Stimulated activated naive CD8-positive, alpha-beta T cell treated with anti-CD3 and anti-CD28 coated beads, Interleukin-15, Interleukin-2, amounts not matched to agents 100 ng/mL and 50 ng/mL, for 24 hours (primary cell): ENCODE measurements around the gene PCSK4.
A peak's percentile ranks its signal among the peaks of the same experiment; 100 is the strongest.
"Not testable (repeated sequence)": the region's sequence is repeated elsewhere in the genome, so short reads cannot be mapped to it uniquely, and the experiment has no call there.

Experiments used
- H3K27ac Mint-ChIP-seq: one replicate; pipeline ENCODE4 v1.8.0; 2021; ENCODE audit warnings: mild to moderate bottlenecking, mixed read lengths
- H3K27me3 Mint-ChIP-seq: one replicate; pipeline ENCODE4 v1.8.0; 2021; ENCODE audit warnings: mixed read lengths
- H3K36me3 Mint-ChIP-seq: one replicate; pipeline ENCODE4 v1.8.0; 2021; ENCODE audit warnings: low read depth, mixed read lengths
- H3K4me1 Mint-ChIP-seq: one replicate; pipeline ENCODE4 v1.8.0; 2021; ENCODE audit warnings: low read depth, mixed read lengths
- H3K4me3 Mint-ChIP-seq: one replicate; pipeline ENCODE4 v1.8.0; 2021; ENCODE audit warnings: mild to moderate bottlenecking, mixed read lengths
- H3K9me3 Mint-ChIP-seq: one replicate; pipeline ENCODE4 v1.8.0; 2021; ENCODE audit warnings: mixed read lengths

Gene PCSK4

DNA sequence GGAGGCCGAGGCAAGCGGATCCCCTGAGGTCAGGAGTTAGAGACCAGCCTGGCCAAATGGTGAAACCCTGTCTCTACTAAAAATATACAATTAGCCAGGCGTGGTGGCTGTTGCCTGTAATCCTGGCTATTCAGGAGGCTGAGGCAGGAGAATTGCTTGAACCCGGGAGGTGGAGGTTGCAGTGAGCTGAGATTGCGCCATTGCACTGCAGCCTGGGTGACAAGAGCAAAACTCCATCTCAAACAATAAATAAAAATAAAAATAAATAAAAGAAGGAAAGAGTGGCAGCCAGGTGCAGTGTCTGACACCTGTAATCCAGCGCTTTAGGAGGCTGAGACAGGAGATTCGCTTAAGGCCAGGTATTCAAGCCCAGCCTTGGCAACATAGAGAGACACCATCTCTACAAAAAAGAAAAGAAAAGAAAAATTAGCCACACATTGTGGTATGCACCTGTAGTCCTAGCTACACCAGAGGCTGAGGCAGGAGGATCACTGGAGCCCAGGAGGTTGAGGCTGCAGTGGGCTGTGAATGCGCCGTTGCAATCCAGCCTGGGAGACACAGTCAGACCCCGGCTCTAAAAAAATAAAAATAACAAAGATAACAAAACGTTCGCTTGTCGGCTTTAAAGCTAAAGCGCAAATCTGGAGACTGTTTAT, 12.4 kb upstream of the PCSK4 start:
- H3K36me3 Mint-ChIP-seq, result no peaks in the 10 kb centered on the region
- peaks cover 8% of the 10 kb centered on the region for H3K4me1 Mint-ChIP-seq
- H3K27ac Mint-ChIP-seq, result no peak overlapping the region
- H3K4me3 Mint-ChIP-seq, result no peak overlapping the region
- no peaks in the 10 kb centered on the region for H3K9me3 Mint-ChIP-seq
- H3K27me3 Mint-ChIP-seq, result peaks cover 12% of the 10 kb centered on the region

DNA sequence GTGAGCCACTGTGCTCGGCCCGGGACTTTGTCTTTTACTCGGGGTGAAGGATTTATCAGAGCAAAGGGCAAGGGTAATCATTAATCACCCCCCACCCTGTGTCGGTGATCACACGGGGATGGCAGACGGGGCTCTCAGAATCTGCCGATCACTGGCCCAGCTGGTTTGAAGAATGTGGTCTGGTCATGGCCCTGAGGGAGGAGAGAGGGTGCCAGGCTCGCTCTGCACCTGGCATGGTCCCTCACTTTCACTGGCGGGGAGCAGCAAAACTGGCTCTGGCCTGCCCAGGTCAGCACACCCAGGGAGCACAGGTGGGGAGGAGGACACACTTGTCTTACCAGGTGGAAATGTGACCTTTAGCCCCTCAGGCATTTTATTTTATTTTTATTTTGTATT, 11.0 kb upstream of the PCSK4 start:
- Mint-ChIP-seq H3K9me3 (no peaks in the 10 kb centered on the region), H3K4me3 (no peak overlapping the region), H3K27me3 (peaks cover 12% of the 10 kb centered on the region), H3K36me3 (no peaks in the 10 kb centered on the region), H3K27ac (no peak overlapping the region), H3K4me1 (peaks cover 7% of the 10 kb centered on the region)

- H3K27ac Mint-ChIP-seq, H3K4me3 Mint-ChIP-seq, H3K27me3 Mint-ChIP-seq, H3K9me3 Mint-ChIP-seq, H3K4me1 Mint-ChIP-seq, H3K36me3 Mint-ChIP-seq: not testable (repeated sequence)
These were observed 9.1 kb upstream of the PCSK4 start for GRCh38 chr19:1499231-1499630.

DNA sequence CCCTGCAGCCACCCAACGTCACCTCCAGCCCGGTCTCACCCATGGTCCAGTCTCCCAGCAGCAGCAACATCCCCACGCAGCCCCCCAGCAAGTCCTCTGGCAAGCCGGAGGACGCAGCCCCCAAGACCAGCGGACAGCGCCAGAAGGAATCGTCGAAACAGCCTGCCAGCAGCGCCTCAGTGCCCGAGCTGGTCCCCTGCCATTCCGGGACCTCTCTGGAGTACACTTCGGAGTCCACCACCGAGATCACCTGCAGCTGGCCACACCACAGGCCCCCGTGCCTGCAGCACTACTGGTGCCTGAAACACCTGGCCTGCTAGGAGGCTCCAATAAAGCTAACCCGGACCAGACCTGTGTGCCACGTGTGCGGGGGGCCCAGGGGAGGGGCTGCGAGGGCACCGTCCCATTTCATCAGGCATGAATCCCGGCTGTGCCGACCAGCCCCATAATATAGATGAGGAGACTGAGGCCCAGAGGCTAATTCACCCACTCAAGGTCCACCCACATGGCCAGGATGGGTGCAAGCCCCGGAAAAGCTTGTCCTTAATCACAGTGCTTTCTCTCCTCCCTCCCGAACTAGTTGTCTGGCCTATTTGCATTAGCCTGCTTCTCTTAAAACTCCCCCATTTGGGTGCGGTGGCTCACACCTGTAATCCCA, 7.6 kb upstream of the PCSK4 start:
- Mint-ChIP-seq H3K27ac (no peak overlapping the region), H3K27me3 (peaks cover 2% of the 10 kb centered on the region), H3K36me3 (no peaks in the 10 kb centered on the region)

DNA sequence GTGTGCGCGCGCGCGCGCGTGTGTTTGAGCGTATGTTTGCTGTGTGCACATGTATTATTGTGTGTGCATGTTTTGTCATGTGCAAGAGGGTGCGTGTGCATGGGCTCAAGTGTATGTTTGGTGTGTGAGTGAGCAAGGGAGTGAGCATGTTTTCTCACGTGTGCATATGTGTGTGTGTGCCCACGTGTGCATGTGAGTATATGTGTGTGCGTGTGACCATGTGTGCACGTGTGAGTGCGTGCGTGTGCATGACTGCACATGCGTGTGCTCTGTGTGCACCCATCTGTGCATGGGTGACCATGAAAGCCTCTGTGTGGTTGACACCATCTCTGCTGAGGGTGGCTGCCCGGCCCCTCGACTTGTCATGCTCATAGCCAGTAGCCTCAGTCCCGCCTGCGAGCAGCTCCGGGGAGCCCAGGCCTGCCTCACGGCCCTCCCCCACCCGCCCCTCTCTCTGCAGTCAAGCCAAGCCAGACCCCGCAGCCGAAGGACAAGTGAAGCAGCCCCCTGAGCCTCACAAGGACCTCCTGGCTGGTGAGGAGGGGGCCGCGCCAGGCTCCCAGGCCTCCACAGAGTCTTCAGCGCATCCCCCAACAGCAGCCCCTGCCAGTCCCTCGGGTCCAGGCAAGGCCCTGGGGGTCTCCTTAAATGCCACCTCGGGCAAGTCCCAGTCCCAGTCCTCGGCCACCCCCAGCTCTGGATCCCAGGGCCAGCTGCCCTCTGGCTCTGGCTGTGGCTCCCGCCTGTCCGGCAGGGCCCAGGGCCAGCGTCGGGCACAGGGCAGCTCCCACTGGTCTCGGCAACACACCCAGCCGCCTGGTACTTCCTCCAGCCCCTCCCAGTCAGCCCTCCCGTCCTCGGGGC, 6.8 kb upstream of the PCSK4 start:
- peaks cover 1% of the 10 kb centered on the region for H3K4me1 Mint-ChIP-seq
- H3K27me3 Mint-ChIP-seq, result peaks cover under 1% of the 10 kb centered on the region
- no peaks in the 10 kb centered on the region for H3K36me3 Mint-ChIP-seq
- H3K4me3 Mint-ChIP-seq, result no peak overlapping the region
- no peaks in the 10 kb centered on the region for H3K9me3 Mint-ChIP-seq
- H3K27ac Mint-ChIP-seq, result no peak overlapping the region

More for the DNA sequence above, 7.6 kb upstream of the PCSK4 start:
- Mint-ChIP-seq H3K4me1 (peaks cover 2% of the 10 kb centered on the region), H3K4me3 (no peak overlapping the region), H3K9me3 (no peaks in the 10 kb centered on the region)

GRCh38 chr19:1495799-1496713, 5.9 kb upstream of the PCSK4 start:
- Mint-ChIP-seq H3K4me3 (no peak overlapping the region), H3K27ac (no peak overlapping the region), H3K27me3 (peaks cover 4% of the 10 kb centered on the region), H3K9me3 (no peaks in the 10 kb centered on the region), H3K4me1 (peaks cover 5% of the 10 kb centered on the region), H3K36me3 (no peaks in the 10 kb centered on the region)

DNA sequence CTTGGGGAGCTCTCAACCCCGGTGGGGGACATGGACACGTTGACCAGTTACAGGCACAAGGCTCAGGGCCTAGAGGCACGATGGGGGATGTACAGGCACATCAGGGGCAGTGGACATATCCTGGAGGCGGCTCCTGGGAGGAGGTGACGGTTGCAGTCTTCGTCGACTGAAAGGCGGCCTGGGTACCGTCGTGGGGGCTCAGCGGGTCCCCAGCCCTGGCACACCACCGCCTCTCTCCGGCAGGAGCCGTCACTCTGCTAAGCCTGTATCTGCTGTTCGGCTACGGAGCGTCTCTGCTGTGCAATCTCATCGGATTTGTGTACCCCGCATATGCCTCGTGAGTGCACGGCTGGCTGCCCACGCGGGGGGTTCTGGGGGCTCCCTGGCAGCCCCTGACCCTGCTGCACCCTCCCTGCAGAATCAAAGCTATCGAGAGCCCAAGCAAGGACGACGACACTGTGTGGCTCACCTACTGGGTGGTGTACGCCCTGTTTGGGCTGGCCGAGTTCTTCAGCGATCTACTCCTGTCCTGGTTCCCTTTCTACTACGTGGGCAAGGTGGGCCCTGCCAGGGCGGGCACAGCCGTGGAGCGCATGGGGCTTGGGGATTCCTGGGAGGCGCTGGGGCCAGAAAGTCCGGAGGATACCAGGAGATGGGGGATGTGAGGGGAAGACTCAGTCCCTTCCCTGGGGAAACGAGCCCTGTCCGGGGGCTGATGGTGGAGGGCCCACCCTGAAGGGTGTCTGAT, 5.1 kb upstream of the PCSK4 start:
- Mint-ChIP-seq H3K27me3 (peaks cover 4% of the 10 kb centered on the region), H3K9me3 (no peaks in the 10 kb centered on the region), H3K4me1 (peaks cover 9% of the 10 kb centered on the region), H3K36me3 (no peaks in the 10 kb centered on the region), H3K4me3 (no peak overlapping the region), H3K27ac (no peak overlapping the region)

DNA sequence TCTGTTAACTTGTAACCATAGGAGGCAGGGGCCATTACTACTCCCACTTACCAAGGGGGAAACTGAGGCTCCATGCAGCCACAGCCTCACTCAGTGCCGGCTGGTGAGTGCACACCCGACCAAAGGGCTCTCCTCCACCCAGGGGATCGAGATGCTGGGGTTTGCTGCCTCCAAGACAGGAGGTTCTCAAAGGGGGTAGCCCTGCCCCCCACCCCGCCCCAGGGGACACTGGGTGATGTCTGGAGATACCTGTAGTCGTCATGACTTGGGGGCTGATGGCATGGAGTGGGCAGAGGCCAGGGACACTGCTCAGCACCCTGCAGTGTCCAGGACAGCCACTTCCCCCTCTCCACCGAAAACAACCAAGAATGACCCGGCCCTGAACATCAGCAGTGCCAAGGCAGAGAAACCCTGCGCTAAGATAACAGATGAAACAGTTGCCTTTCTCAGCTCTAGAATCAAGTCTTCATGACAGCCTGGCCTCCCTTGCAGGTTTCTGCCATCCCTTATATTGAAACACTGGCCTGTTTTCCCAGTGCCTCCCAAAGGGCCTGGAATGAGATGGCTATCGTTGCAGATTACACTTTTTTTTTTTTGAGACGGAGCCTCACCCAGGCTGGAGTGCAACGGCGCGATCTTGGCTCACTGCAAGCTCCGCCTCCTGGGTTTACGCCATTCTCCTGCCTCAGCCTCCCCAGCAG, 4.1 kb upstream of the PCSK4 start:
- Mint-ChIP-seq H3K9me3 (no peaks in the 10 kb centered on the region), H3K4me3 (no peak overlapping the region), H3K27ac (no peak overlapping the region), H3K27me3 (peaks cover 4% of the 10 kb centered on the region), H3K36me3 (no peaks in the 10 kb centered on the region), H3K4me1 (peaks cover 13% of the 10 kb centered on the region)

DNA sequence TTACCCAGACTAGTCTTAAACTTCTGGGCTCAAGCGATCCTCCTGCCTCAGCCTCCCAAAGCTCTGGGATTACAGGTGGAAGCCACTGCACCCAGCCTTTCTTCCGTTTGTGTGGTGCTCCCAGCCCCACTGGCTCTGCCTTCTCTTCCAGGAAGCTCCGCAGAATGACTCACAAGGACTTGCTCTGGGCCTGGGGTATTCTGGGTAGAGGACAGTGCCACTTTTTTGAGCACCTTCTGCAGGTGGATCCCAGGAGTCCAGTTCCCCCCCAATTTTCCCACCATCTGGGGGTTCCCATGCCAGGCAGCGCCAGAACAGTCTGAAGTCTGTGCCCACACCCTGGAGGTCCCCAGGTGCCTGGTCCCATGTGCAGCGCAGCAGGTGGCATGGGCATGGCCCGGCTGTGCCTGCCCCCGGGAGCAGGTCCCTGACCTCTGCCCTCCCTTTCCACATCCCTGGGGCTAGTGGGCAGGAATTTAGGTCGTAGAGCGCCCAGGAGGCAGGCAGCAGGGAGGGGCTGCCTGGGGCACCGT, 2.4 kb upstream of the PCSK4 start:
- Mint-ChIP-seq H3K27me3 (peaks cover 4% of the 10 kb centered on the region), H3K4me3 (peak overlapping the region; percentile 72)

GRCh38 chr19:1491849-1492170, 1.7 kb upstream of the PCSK4 start:
- Mint-ChIP-seq H3K36me3 (no peaks in the 10 kb centered on the region), H3K27me3 (peaks cover 4% of the 10 kb centered on the region), H3K27ac (no peak overlapping the region), H3K4me3 (peak overlapping the region; percentile 72), H3K4me1 (peaks cover 15% of the 10 kb centered on the region), H3K9me3 (no peaks in the 10 kb centered on the region)

More for the DNA sequence above, 2.4 kb upstream of the PCSK4 start:
- no peak overlapping the region for H3K27ac Mint-ChIP-seq
- peaks cover 15% of the 10 kb centered on the region for H3K4me1 Mint-ChIP-seq
- H3K9me3 Mint-ChIP-seq, result no peaks in the 10 kb centered on the region
- no peaks in the 10 kb centered on the region for H3K36me3 Mint-ChIP-seq

- peak within 1 kb of the TSS; percentile 83 for H3K27ac Mint-ChIP-seq
- H3K9me3 Mint-ChIP-seq, result no peaks in the 10 kb centered on the region
- H3K27me3 Mint-ChIP-seq, result peaks cover 4% of the 10 kb centered on the region
These were observed 1.1 kb upstream of the PCSK4 start, which contains the start of gene REEP6 for GRCh38 chr19:1491114-1491848. Gene REEP6, plus strand, starts transcription at chr19:1491181. Its CDS starts 89 bp downstream, at chr19:1491270.

DNA sequence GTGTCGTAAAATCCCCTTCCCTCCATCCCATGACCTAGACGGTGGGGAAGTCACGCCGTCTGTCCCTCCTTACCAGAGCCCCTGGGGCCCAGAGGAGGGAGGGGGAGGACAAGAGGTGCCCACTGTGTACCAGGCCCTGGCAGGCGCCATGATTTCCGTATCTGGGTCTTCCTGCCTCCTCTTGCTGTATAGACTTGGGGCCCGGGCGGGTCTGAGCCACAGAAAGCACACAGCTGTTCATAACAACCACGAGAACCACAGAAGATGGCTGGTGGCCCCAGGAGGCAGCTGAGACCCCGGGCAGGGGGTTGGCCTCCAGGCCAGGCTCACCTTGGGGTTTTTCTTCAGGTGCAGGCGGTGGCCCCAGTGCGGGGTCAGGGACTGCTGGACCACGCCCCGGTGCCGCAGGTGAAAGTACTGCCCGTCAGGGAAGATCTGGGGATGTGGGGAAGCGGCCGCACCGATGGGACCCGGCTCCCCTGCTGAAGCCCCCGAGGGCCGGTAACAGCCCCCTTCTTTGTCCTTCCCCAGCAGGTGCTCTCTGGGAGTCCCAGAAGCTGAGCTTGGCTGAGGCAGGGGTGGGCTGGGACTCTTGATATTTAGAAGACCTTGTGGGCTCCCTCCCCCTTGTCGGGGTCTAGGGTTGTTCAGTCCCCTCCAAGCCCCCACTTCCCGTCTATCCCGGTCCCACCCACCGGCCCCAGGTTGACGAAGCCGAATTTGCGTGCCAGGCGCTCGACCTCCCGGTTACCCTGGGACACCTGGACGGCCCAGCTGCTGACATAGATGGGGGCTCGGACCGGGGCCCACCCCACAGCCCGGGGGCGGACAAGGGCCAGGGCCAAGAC, 463 bp downstream of the PCSK4 start:
- Mint-ChIP-seq H3K36me3 (no peaks in the 10 kb centered on the region), H3K4me3 (peak overlapping the region; percentile 59), H3K27me3 (peaks cover 4% of the 10 kb centered on the region), H3K27ac (no peak overlapping the region), H3K4me1 (peaks cover 15% of the 10 kb centered on the region), H3K9me3 (no peaks in the 10 kb centered on the region)

More at GRCh38 chr19:1491114-1491848, 1.1 kb upstream of the PCSK4 start, which contains the start of gene REEP6:
- Mint-ChIP-seq H3K4me1 (peaks cover 15% of the 10 kb centered on the region), H3K4me3 (peak within 1 kb of the TSS; percentile 81), H3K36me3 (no peaks in the 10 kb centered on the region)
